ENCODE results near the gene ACP7.

GRCh38 chr19:39150807-39151600 lies 66.8 kb downstream of the ACP7 start:
- no peak for TF ChIP-seq POLR2A (IDR thresholded peaks at IDR 0.05; ENCODE audit: low read length)
- no peak for TF ChIP-seq GATA1 (IDR thresholded peaks at IDR 0.05; ENCODE audit: low read depth, low read length)

All from erythroblast (primary cell).